ENCODE measurements around the gene SHISAL1.

The SHISAL1 gene

GRCh38 chr22:44219101-44219870 is 93.5 kb downstream of the SHISAL1 start:
- Histone ChIP-seq H3K4me1 (ENCODE audit: insufficient read depth, low read length, severe bottlenecking) (no peaks in the 10 kb centered on the region), H4K20me1 (ENCODE audit: insufficient read depth, low read length) (no peaks in the 10 kb centered on the region), H3K79me2 (ENCODE audit: insufficient read depth, low read length) (no peaks in the 10 kb centered on the region), H3K9me3 (ENCODE audit: low read length) (no peaks in the 10 kb centered on the region), H3F3A (ENCODE audit: insufficient read depth, low read length) (no peaks in the 10 kb centered on the region), H2AFZ (ENCODE audit: low read length) (no peak overlapping the region), H3K4me3 (ENCODE audit: low read depth, low read length, poor library complexity, severe bottlenecking) (no peak overlapping the region), H3K27me3 (ENCODE audit: insufficient read depth, low read length) (no peaks in the 10 kb centered on the region), H3K9ac (ENCODE audit: low read length) (no peak overlapping the region), H3K9me2 (ENCODE audit: low read depth, low read length) (no peaks in the 10 kb centered on the region), H3K36me3 (ENCODE audit: insufficient read depth, low read length) (no peaks in the 10 kb centered on the region; the same call in 1 of the 2 replicates), H3K27ac (ENCODE audit: low read depth, low read length, poor library complexity, severe bottlenecking) (no peak overlapping the region), H3K4me2 (ENCODE audit: low read length) (no peak overlapping the region)
- TF ChIP-seq EZH2 (IDR thresholded peaks at IDR 0.05; ENCODE audit: borderline replicate concordance, low read length), result no peak
- TF ChIP-seq CTCF (IDR thresholded peaks at IDR 0.05; ENCODE audit: low read length), result no peak

- H3K79me2 ChIP-seq (ENCODE audit: insufficient read depth, low read length), result no peaks in the 10 kb centered on the region
- H3K27ac ChIP-seq (ENCODE audit: low read depth, low read length, poor library complexity, severe bottlenecking), result no peak overlapping the region
- H3K4me1 ChIP-seq (ENCODE audit: insufficient read depth, low read length, severe bottlenecking), result no peaks in the 10 kb centered on the region
- H3K9me2 ChIP-seq (ENCODE audit: low read depth, low read length), result no peaks in the 10 kb centered on the region
- TF ChIP-seq EZH2 (IDR thresholded peaks at IDR 0.05; ENCODE audit: borderline replicate concordance, low read length), result no peak
- TF ChIP-seq CTCF (IDR thresholded peaks at IDR 0.05; ENCODE audit: low read length), result no peak
- no peaks in the 10 kb centered on the region; the same call in 1 of the 2 replicates for H3K36me3 ChIP-seq (ENCODE audit: insufficient read depth, low read length)
- no peaks in the 10 kb centered on the region for H4K20me1 ChIP-seq (ENCODE audit: insufficient read depth, low read length)
- no peaks in the 10 kb centered on the region for H3K27me3 ChIP-seq (ENCODE audit: insufficient read depth, low read length)
- no peak overlapping the region for H3K4me3 ChIP-seq (ENCODE audit: low read depth, low read length, poor library complexity, severe bottlenecking)
- no peak overlapping the region for H3K4me2 ChIP-seq (ENCODE audit: low read length)
- no peaks in the 10 kb centered on the region for H3F3A ChIP-seq (ENCODE audit: insufficient read depth, low read length)
- no peaks in the 10 kb centered on the region for H3K9me3 ChIP-seq (ENCODE audit: low read length)
- H2AFZ ChIP-seq (ENCODE audit: low read length), result no peak overlapping the region
- H3K9ac ChIP-seq (ENCODE audit: low read length), result no peak overlapping the region
Observed at GRCh38 chr22:44218071-44218470, 94.7 kb downstream of the SHISAL1 start.

GRCh38 chr22:44217346-44217745 is 95.4 kb downstream of the SHISAL1 start:
- TF ChIP-seq CTCF (IDR thresholded peaks at IDR 0.05; ENCODE audit: low read length) (no peak), EZH2 (IDR thresholded peaks at IDR 0.05; ENCODE audit: borderline replicate concordance, low read length) (no peak)
- H3K9me2 ChIP-seq (ENCODE audit: low read depth, low read length), result no peaks in the 10 kb centered on the region
- no peak overlapping the region for H2AFZ ChIP-seq (ENCODE audit: low read length)
- H4K20me1 ChIP-seq (ENCODE audit: insufficient read depth, low read length), result no peaks in the 10 kb centered on the region
- H3K4me2 ChIP-seq (ENCODE audit: low read length), result no peak overlapping the region
- H3K9ac ChIP-seq (ENCODE audit: low read length), result no peak overlapping the region
- H3K27me3 ChIP-seq (ENCODE audit: insufficient read depth, low read length), result no peaks in the 10 kb centered on the region
- no peaks in the 10 kb centered on the region; the same call in 1 of the 2 replicates for H3K36me3 ChIP-seq (ENCODE audit: insufficient read depth, low read length)
- no peak overlapping the region for H3K4me3 ChIP-seq (ENCODE audit: low read depth, low read length, poor library complexity, severe bottlenecking)
- H3K27ac ChIP-seq (ENCODE audit: low read depth, low read length, poor library complexity, severe bottlenecking), result no peak overlapping the region
- no peaks in the 10 kb centered on the region for H3K9me3 ChIP-seq (ENCODE audit: low read length)
- no peaks in the 10 kb centered on the region for H3K79me2 ChIP-seq (ENCODE audit: insufficient read depth, low read length)
- no peaks in the 10 kb centered on the region for H3F3A ChIP-seq (ENCODE audit: insufficient read depth, low read length)
- no peaks in the 10 kb centered on the region for H3K4me1 ChIP-seq (ENCODE audit: insufficient read depth, low read length, severe bottlenecking)
